ENCODE data around the gene DUXB.

DUXB gene

GRCh38 chr16:75676909-75677308 is 24.4 kb downstream of the DUXB start, which contains the start of gene CPHXL2:
CPHXL2 (minus strand) TSS chr16:75677009; CDS start chr16:75676999, 10 bp downstream.
- DNase-seq (ENCODE audit: low spot score) = no peak
- TF ChIP-seq, protein P1, sequence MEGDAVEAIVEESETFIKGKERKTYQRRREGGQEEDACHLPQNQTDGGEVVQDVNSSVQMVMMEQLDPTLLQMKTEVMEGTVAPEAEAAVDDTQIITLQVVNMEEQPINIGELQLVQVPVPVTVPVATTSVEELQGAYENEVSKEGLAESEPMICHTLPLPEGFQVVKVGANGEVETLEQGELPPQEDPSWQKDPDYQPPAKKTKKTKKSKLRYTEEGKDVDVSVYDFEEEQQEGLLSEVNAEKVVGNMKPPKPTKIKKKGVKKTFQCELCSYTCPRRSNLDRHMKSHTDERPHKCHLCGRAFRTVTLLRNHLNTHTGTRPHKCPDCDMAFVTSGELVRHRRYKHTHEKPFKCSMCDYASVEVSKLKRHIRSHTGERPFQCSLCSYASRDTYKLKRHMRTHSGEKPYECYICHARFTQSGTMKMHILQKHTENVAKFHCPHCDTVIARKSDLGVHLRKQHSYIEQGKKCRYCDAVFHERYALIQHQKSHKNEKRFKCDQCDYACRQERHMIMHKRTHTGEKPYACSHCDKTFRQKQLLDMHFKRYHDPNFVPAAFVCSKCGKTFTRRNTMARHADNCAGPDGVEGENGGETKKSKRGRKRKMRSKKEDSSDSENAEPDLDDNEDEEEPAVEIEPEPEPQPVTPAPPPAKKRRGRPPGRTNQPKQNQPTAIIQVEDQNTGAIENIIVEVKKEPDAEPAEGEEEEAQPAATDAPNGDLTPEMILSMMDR (IDR thresholded peaks at IDR 0.05) = no peak
- no peak within 1 kb of the TSS for H3K27ac ChIP-seq
- H3K4me3 ChIP-seq = no peak within 1 kb of the TSS

DNA sequence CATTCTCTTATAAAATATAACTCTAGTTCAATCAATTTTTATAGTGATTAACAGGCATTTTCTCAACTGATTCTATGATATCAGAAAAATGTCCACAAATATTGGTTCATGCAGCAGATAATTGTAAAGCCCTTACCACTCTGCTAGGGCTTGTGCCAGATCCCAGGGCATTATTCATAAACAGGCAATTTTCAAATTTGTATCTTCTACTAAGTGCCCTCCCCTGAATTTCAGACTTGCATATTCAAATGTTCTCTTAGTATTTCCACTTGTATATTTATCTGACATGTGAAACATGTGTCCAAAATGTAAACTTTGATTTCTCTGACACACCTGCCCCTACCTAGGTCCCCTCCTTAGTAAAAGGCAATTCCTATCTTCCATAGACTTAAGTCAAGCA is 33.8 kb downstream of the DUXB start:
- no peak overlapping the region for H3K27ac ChIP-seq
- DNase-seq (ENCODE audit: low spot score) = no peak
- no peak overlapping the region for H3K4me3 ChIP-seq
- TF ChIP-seq, protein P1 (IDR thresholded peaks at IDR 0.05) = no peak

DNA sequence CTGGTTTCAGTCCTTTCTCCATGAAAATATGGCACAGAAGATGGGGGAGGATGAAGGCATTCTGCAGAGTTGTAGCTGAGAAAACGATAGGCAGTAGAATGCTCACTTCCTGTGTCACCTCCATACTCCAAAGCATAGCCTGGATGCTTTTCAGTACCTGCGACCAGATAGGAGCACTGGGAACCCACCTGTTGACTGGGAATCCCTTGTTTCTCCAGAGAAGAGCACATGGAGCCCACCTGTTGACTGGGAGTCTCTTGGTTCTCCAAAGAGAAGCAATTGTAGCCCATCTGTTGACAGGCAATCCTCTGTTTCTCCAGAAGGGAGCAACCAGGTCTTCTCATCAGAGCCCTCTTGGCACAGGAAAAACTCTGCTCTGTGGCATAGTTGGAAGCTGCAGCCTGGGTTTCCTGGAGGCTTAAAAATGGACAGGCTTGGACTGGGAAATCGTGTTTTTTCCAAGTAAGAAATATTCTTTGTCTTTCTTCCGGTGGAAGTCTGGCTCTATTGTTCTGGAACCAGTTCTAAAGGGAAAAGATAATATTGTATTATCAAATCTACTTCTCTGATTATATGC is 40.4 kb downstream of the DUXB start:
- no peak for DNase-seq (ENCODE audit: low spot score)
- Histone ChIP-seq H3K27ac (no peak overlapping the region), H3K4me3 (no peak overlapping the region)
- TF ChIP-seq, protein P1 (IDR thresholded peaks at IDR 0.05) = no peak

GRCh38 chr16:75660321-75660720 is 40.9 kb downstream of the DUXB start:
- Histone ChIP-seq H3K27ac (no peak overlapping the region), H3K4me3 (no peak overlapping the region)
- TF ChIP-seq, protein P1 (IDR thresholded peaks at IDR 0.05) = no peak
- no peak for DNase-seq (ENCODE audit: low spot score)

- TF ChIP-seq, protein P1 (IDR thresholded peaks at IDR 0.05) = no peak
- no peak for DNase-seq (ENCODE audit: low spot score)
Observed at GRCh38 chr16:75658175-75658574, 43.1 kb downstream of the DUXB start.

GRCh38 chr16:75653922-75654321 is 47.3 kb downstream of the DUXB start:
- TF ChIP-seq, protein P1 (IDR thresholded peaks at IDR 0.05) = no peak
- H3K27ac ChIP-seq = no peak overlapping the region
- H3K4me3 ChIP-seq = no peak overlapping the region
- DNase-seq (ENCODE audit: low spot score) = no peak

More at GRCh38 chr16:75658175-75658574, 43.1 kb downstream of the DUXB start:
- Histone ChIP-seq H3K4me3 (no peak overlapping the region), H3K27ac (no peak overlapping the region)
